Ascending aorta (tissue), 2 donors: ENCODE measurements around the gene KRTAP5-8. TPM values are rescaled to one million over a fixed set of nuclear protein-coding genes. Genes with fewer than 3 reads are reported as not detected.
A peak's percentile ranks its signal among the peaks of the same experiment; 100 is the strongest.

Source experiments
- DNase-seq, 2 donors: peaks; one replicate each; pipeline ENCODE4 v3.0.0-alpha.2; 2019; ENCODE audit warnings: low spot score in 2 of 2
- H3K27ac ChIP-seq, 2 donors: fragments of 200-600 bp; sonication (generic); one replicate each; pipeline ENCODE4 v1.5.1; 2016 to 2017; ENCODE audit warnings: mild to moderate bottlenecking in 1 of 2
- H3K27me3 ChIP-seq: fragments of 200-600 bp; sonication (generic); one replicate; pipeline ENCODE4 v1.5.1; 2017
- H3K36me3 ChIP-seq, 2 donors: fragments of 200-600 bp; sonication (generic); one replicate each; pipeline ENCODE4 v1.5.1; 2016
- H3K4me1 ChIP-seq, 2 donors: fragments of 200-600 bp; sonication (generic); one replicate each; pipeline ENCODE4 v1.5.1; 2016 to 2017; ENCODE audit warnings: mild to moderate bottlenecking in 1 of 2
- H3K4me3 ChIP-seq, 2 donors: fragments of 200-600 bp; sonication (generic); one replicate each; pipeline ENCODE4 v1.5.1; 2016 to 2017; ENCODE audit warnings: mild to moderate bottlenecking in 1 of 2
- H3K9me3 ChIP-seq, 2 donors: fragments of 200-600 bp; sonication (generic); one replicate each; pipeline ENCODE4 v1.5.1; 2016
- CTCF ChIP-seq, 3 experiments: fragments of 200-600 bp in 2 of 3; fragments of 450-650 bp in 1 of 3; sonication (generic) in 2 of 3; IDR thresholded peaks; one replicate each; pipeline ENCODE4 v1.5.1; 2016 to 2019; ENCODE audit warnings: antibody characterized with exemption in 3 of 3, mild to moderate bottlenecking in 1 of 3, moderate library complexity in 1 of 3
- intact Hi-C: fragments of 100-400 bp; cut with DNase I; formaldehyde crosslinking; loops from one replicate; pipeline ENCODE4 v1.15.1; 2023
- total RNA-seq: library from RNA; depleted of rRNA; stranded (reverse); fragments of >200 nt; gene quantifications from one replicate; pipeline ENCODE4 v1.1.0, GENCODE V29; 2016

KRTAP5-8 gene
- total RNA-seq, 1 donor from 2014 or later, result not detected

- intact Hi-C loops, result no loop called here
- peaks cover 83 to 92% of the 10 kb centered on the region in 2 donors for H3K36me3 ChIP-seq
- no peaks in the 10 kb centered on the region for H3K9me3 ChIP-seq
- no peak for TF ChIP-seq CTCF (IDR thresholded peaks at IDR 0.05)
- no peaks in the 10 kb centered on the region for H3K27me3 ChIP-seq
- no peak overlapping the region for H3K27ac ChIP-seq
- DNase-seq, result peak in 1 of 2 donors; percentile 33
- H3K4me3 ChIP-seq, result no peak overlapping the region
- no peaks in the 10 kb centered on the region for H3K4me1 ChIP-seq
Measured at GRCh38 chr11:71499125-71499524, 38.7 kb upstream of the KRTAP5-8 start.

GRCh38 chr11:71499546-71499945 is 38.3 kb upstream of the KRTAP5-8 start:
- Histone ChIP-seq H3K4me3 (no peak overlapping the region), H3K4me1 (no peaks in the 10 kb centered on the region), H3K27ac (no peak overlapping the region), H3K27me3 (no peaks in the 10 kb centered on the region), H3K9me3 (no peaks in the 10 kb centered on the region), H3K36me3 (peaks cover 83 to 92% of the 10 kb centered on the region in 2 donors)
- TF ChIP-seq CTCF (IDR thresholded peaks at IDR 0.05), result no peak
- intact Hi-C loops, result no loop called here
- DNase-seq, result peak in 1 of 2 donors; percentile 30

DNA sequence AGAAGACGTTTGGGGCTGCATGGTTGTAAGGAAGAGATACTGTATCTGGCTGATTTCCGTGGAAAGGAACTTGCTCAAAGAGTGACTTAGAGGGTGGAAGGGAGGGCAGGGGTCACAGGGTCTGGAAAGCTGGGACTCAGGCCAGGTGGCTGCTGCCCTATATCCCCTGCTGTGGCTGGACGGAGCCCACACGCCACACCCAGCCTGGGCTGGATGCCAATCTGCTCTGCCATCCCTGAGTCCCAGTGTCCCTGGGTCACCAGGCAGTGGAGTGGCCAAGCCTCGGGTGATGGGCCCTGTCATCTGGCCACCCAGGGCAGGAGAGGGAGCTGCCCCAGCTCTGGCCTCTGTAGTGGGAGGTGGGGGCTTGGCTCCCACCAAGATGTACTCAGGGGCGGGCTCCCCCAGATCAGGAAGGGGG is 37.2 kb upstream of the KRTAP5-8 start:
- Histone ChIP-seq H3K27me3 (no peaks in the 10 kb centered on the region), H3K9me3 (no peaks in the 10 kb centered on the region), H3K27ac (no peak overlapping the region), H3K36me3 (peaks cover 77 to 86% of the 10 kb centered on the region in 2 donors), H3K4me1 (no peaks in the 10 kb centered on the region), H3K4me3 (no peak overlapping the region)
- intact Hi-C loops, result no loop called here
- peak in 1 of 2 donors; percentile 52 for DNase-seq
- TF ChIP-seq CTCF (IDR thresholded peaks at IDR 0.05), result no peak

DNA sequence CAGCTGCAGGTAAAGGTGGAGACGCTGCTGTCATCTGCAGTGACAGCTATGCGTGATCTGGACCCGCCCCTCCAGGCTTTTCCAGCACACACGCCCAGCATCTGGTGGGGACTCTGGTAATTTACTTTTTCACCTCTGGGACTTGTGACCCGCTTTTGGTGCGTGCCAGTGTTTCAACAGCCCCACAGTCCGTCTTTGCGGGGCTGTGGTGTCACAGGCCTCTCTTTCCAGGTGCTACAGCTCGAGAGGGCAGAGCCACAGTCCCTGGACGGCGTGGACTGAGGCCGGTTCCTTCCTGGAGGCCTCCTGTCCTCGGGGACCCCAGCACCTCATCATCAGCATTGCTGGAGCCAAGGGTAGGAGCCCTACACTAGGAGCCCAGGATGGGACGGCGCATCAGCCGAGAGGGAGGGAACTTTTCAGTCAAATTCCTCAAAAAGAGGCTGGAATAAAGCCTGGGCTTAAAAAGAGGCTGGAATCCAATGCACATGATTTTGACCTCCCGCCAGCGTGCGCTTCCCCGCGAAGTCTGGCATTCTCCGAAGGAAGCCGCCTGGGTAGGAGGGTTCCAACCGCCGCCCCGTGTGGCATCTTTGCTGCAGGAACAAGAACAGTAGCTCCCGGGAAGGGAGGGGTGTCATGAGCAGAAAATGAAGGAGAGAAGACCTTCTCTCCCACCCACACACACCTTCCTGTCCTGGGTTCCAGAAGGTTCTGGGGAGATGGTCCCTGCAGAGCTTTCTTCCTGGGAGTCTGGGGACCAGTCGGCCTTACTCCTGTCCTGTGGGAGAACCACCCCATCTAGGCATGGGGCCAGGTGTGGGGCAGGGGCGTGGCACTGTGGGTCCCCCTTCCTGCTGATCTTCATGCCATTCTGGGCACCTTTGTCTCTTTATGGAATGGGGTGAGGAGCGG is 36.5 kb upstream of the KRTAP5-8 start:
- no peak overlapping the region for H3K4me3 ChIP-seq
- peak in 1 of 2 donors; percentile 47 for DNase-seq
- H3K4me1 ChIP-seq, result no peaks in the 10 kb centered on the region
- no peak overlapping the region for H3K27ac ChIP-seq
- H3K36me3 ChIP-seq, result peaks cover 69 to 84% of the 10 kb centered on the region in 2 donors
- intact Hi-C loops, result no loop called here
- H3K27me3 ChIP-seq, result no peaks in the 10 kb centered on the region
- no peak for TF ChIP-seq CTCF (IDR thresholded peaks at IDR 0.05)
- no peaks in the 10 kb centered on the region for H3K9me3 ChIP-seq

DNA sequence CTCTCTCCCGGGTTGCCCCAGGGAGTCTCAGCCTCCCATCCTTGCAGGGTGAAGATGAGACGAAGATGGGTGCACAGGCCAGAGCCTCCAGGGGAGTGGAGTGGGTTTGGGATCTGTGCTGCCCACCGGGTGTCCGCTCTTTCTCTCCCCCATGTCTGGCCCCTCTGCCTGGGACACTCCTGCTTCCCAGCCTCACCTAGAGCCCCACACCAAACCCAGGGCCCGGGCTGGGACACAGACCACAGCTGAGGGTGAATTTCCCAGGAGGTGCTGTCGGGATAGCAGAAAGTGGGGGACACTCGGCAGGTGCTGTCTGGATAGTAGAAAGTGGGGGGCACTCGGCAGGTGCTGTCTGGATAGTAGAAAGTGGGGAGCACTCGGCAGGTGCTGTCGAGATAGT is 35.8 kb upstream of the KRTAP5-8 start:
- H3K27me3 ChIP-seq, result no peaks in the 10 kb centered on the region
- no peaks in the 10 kb centered on the region for H3K4me1 ChIP-seq
- H3K27ac ChIP-seq, result no peak overlapping the region
- no peak for TF ChIP-seq CTCF (IDR thresholded peaks at IDR 0.05)
- no peaks in the 10 kb centered on the region for H3K9me3 ChIP-seq
- H3K4me3 ChIP-seq, result no peak overlapping the region
- H3K36me3 ChIP-seq, result peaks cover 67 to 79% of the 10 kb centered on the region in 2 donors
- peak in 1 of 2 donors; percentile 30 for DNase-seq
- intact Hi-C loops, result no loop called here
